HG02840 (cell line): Measurements from ENCODE around the gene ITIH4.

Experiments used
- ATAC-seq: cut with Tn5 transposase; IDR thresholded peaks from one replicate; pipeline ENCODE4 v1.9.1; 2021; ENCODE audit warnings: mild to moderate bottlenecking, moderate library complexity, moderate number of reproducible peaks; ENCODE audit not compliant: unreplicated experiment, low FRiP score

The ITIH4 gene

DNA sequence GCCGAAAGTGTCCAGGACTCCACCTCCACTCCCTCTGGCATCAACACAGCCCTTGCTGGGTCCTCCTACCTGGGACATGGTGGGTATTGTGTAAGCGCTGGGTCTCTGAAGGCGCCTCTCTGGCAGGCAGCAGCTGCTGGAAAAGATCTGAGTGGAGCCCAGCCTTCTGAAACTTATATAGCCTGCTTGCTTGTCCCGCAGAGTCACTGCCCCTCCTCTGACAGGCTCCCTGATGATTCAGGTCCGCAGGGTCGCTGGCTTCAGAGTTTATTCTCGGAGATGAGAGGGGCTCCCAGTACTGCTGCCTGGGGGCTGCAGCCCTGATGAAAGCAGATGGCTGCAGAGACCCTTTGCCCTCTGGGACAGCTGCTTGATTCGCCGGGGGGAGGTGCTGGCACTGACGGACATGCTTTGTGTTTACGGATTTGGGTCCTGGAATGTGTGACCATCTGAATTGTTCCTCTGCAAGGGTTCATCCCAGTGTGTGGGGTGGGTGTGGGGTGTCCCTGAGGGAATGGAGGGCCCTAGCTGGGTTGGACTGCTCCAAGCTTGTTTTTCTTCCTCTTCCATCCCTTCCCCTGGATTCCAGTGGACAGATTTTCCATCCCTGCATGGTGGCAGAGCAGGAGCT lies 4.5 kb upstream of the ITIH4 start, which contains the start of gene MUSTN1:
Gene MUSTN1, minus strand, starts transcription at position 149 of the 631 bp plus-strand sequence. Its CDS starts 71 bp downstream, at position 78.
- ATAC-seq = no peak

DNA sequence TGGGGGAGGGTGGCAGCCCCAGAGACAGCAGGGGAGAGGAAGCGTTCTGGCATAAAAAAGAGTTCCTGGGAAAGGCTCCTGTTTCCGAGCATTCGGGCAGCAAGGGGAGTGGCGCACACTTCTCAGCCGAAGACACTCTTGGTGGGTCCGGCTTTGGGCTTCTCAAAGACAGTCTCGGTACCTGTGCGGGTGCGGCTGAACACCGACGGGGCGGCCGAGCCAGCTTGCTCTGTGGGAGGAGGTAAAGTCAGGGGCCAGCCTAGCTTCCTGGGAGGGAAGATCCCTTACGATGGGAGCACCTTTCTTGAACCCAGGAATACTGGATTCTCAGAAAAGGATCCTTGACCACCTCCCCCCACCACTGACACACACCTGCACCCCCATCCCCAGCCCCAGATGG lies 2.7 kb upstream of the ITIH4 start:
- ATAC-seq = no peak

DNA sequence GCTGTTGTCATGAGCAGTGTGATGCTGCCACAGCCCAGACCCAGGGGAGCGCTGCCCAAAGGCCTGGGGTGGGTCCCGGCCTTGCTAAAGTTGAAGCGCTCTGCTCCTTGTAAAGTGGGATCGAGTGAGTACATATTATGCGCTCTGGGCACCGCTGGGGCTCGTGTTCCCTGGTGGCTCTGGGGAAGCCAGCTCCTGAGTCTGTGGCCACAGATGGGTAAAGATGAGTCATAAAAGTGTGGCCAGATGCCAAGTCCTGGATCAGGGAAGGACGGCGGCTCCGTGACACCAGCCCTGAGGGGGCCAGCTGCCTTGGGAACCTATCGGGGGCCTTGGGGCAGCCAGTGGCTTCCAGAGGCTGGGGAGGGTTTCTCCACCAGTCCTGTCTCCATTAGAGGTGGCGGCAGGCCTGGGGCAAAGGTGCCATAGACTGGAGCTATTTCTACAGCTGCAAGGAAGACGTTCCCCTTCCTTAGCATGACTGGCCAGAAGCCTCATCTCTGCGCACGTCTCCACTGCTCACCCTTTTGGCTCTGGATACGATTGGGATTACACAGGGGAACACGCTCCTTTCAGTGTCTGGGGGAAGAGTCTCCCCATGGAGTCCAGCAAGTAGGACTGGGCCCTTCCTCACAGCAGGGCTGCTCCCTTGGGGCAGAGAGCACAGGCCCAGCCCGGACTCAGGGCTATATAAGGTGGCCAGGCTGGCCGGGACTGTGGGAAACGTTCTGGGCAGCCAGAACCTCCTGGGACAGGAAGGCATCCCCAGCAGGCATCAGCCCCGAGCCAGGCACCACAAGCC lies 1.2 kb upstream of the ITIH4 start:
- ATAC-seq = no peak

DNA sequence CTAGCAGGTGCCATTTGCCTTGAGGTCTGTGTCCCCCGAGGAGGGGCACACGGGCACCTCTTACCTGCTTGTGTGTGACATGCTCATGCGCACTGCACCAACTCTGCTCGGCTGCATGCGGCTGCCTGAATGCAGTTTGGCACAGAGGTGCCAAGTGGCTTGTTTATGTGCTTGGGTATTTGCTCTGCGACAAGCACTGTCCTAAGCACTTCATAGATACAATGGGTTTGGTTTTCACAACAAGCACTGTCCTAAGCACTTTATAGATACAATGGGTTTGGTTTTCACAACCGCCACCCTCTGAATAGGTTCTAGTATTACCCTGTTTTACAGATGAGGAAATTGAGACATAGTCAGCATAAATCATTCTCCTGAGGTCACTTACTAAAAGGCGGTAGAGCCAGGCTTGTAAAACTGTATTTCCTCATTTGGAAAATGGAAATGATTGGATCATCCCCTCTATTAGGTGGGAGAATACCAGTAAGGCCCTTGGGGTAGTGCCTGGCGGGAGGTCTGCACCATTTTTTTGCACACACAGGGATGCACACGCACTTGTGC lies 487 bp downstream of the ITIH4 start:
- no peak for ATAC-seq

DNA sequence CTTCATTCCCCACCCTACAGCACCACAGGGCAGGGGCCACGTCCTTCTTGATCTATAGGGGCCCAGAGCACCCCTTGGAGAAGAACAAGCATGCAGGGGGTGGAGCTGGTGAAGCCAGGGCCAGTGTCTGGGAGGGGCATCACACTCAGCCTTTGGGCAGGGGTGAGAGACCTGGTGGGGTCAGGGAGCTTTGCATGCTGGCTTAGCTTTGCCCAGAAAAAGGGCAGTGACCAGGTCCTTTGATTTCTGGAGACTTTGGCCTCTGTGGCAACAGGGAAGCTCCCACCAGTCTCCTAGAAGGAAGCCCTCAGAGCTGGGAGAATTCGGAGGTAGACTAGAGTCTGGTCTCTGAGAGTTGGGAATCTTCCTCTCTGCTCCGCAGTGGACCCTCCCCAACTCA lies 990 bp downstream of the ITIH4 start:
- no peak for ATAC-seq

DNA sequence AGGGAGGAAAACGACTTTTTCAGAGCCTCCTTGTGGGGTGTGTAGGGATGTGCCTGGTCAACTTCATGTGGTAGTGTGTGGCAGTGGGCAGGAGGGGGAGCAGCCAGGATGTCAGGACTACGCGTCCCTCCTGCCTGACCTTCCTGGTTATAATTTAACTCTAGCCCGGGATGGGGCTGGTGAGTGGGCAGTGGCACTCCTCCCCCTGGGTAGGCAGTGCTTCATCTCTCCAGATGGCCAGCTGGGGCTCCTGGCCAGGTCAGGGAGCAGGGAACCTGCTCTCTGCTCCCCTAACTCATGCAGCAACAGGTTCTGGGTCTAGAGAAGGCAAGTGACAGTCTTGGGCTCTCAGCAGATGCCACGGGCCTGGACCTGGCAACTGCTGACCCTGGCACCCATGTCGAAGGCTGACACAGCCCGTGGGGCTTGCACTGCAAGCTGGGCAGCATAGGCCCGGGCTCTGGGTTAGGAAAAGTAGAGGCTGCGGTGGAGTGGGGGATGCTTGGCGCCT lies 2.6 kb downstream of the ITIH4 start:
- ATAC-seq = no peak

DNA sequence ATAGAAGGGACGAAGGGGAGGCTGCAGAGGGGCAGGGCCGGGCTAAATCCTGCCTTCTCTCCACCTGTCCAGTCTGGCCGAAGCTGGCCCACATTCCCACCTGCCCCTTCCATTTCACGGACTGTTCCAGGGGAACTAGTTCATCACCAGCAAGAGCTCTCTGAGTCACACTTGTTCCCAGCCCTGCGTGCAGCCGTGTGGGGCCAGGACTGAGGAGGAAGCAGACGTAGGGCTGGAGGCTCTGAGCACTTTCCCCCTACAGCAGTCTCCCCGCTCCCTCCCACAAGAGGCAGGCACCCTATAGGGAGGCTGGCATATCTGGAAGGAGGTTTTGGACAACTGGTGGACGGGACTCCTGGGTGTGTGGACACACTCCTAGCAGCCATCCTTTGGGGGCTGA lies 3.0 kb downstream of the ITIH4 start:
- ATAC-seq = no peak

DNA sequence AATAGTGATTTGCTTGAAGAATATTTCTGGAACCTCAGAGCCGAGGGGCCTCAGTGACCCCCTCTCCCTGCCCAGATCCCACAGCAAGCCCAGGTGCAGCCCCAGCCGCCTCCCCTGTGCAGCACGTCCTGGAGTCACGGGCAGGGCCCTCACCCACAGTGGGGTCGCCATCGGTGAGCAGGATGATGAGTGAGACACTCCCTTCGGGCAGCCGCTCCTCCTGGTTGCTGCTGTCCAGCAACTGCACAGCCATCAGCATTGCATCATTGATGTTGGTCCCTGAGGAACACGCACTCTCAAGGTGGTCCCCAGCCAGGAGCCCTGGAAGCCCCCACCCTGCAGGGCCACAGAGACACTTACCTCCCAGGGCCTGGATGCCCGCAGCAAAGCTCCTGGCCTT lies 6.4 kb downstream of the ITIH4 start:
- no peak for ATAC-seq

DNA sequence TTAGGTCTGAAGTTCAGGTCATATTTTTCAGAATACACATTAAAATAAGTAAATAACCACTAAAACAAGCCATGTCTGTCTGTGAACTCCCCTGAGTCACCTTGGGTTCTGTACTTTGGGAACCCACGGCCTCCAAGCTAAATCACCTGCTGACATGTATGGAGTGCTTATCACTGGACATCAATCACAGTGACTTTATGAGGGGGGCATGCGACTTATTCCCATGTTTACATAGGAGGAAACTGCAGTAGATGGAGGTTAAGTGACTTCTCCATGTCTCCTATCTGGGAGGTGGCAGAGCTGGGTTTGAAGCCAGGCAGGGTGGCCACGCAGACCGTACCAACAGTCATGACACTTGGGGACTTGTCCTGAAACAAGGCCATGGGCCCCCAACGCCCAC lies 8.1 kb downstream of the ITIH4 start:
- ATAC-seq = no peak

DNA sequence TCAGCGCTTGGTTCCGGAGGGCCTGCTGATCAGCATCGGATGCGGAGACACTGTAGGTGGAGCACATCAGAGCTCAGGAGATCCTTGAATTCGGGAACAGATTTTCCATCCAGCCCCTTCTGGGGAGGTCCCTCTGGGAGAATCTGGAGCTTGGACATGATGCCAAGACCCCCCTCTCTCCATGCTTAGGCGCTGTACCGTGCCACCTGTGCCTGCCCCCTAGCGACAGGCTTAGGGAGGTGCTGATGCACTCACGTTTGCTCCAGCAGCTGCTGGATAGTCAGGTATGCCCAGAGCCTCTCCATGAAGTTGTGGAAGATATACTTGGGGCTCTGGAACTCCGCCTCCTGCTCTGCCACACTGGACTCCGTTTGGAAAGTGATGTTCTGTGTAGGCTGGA lies 9.7 kb downstream of the ITIH4 start:
- ATAC-seq = no peak

DNA sequence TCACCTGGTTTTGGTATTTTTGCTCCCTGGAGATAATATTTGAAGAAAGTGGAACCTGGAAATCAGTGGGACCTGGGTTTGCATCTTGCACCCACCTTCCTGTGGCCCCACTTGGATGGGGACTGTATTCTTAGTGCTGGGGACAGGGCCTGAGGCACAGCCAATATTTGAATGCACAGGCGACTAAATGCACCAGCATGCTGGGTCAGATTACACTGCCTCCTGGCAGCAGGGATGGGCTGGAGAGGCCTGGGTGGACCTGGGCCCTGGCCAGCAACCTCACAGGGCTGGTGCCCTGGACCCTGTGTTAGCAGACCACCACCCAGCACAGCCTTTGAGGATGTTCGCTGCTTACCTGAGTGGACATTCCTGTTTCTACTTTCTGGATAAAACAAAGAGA lies 10.5 kb downstream of the ITIH4 start:
- ATAC-seq = no peak

DNA sequence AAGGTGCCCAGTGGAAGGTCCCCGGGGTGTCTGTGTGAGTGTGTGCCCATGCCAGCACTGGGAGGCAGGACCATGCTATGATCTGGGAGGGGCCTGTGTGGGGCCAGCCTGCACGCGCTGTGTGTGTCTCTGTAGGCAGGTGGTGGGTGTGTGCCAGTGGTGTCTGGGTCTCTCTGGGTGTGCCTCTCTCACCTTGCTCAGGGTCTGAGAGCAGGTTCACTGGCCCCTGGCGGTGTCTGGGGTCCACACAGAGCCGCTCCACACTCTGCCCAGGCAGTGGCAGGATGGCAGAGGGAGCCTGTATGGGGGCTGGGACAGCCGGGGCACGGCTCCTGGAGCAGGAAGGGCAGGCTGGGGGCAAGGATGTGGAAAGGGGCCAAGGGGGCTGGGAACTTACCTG lies 12.6 kb downstream of the ITIH4 start:
- ATAC-seq = no peak

DNA sequence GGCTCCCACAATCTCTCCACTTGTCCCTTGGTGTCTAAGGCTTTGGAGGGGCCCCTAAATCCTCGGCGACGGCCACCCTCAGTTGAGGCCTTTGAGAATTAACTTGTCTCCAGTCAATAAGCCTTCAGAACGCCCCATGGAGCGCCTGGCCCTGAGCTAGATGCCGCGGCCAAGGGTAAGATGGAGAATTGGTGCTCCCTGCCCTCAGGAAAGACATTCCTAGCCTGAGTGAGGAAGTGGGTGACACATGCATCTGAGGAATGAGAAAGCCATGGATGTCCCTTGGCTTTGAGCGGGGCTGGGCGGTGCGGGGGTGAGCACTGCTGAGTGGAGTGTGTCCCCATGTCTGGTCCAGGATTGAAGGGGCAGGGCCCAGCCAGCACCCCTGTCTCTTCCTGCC lies 13.3 kb downstream of the ITIH4 start:
- ATAC-seq = no peak

DNA sequence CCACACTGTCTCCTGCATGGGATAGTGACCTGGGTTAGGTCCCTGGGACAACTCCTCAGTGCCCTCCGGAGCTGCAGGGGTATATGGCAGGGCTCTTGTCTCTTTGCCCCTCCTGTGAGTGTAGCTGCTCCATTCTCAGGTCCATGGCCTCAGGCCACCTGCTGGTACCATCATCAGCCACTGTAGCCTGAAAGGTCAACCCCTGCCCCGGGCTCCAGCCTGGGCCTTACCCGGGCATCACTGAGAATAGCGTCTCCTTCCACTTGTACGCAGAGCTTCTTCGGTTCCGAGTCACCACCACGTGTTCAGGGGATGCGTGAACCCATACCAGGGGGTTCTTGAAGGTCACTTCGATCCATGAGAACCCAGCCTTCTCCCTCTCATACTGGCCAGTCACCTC lies 13.8 kb downstream of the ITIH4 start:
- ATAC-seq = no peak

DNA sequence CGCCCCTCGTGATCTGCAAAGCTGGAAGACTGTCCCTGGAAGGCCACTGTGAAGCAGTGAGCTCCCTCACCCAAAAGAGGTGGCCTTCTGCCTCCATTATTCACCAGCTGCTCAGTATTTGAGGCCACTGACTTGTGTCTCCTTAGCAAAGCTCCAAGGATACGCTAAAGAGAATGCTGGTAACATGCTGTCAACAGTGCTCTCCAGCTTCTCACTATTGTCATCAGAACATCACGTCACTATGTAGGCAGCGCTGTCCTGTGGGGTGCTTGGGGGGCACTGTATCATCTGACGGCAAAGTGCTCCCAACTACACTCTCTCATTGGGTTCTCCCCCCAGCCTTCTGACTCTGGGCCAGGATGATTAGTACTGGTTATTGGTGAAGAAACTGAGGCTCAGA lies 14.3 kb downstream of the ITIH4 start:
- ATAC-seq = no peak

DNA sequence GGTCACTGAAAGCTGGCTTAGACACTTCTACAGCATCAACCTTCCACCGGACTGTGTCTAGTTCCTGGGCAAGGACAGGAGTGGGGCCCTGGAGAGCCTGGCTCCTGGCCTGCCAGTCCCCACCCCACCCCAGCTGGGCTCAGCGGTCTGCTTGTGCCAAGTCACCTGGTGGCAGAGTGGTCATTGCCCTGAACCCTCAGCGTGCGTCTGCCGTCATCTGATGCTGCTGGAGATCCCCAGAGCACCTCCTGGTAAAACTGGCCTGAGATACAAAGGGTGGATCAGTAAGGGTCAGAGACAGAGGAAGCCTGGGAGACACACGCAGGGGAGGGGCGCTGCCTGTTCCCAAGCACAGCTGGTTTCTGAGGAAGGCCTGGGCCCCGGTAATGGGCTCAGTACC lies 16.7 kb downstream of the ITIH4 start:
- ATAC-seq = no peak

DNA sequence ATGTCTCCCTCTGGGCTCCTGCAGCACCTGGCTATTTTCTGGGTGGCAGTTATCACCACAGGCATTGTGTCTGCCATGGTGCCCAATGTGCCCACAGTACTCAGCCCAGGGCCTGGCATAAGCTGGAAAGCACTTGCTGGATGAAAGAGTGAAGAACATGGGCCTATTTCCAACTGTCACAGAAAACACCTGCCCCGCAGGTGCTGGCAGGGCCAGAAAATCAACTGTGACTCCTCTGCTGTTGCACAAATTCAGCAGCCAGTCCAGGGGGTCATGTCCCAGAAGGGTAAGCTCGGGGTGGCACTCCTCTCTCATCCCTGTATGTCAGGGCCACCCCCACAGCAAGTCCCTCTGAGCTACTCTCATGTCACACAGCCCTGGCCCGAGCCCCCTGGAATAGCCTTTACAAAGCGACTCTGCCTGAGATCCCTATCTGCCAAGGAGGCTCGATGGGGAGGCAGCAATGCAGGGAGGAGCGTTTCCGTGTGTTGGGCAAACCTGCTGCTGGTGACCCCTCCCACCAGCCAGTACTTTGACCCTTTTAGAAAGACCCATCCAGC lies 18.9 kb downstream of the ITIH4 start:
- ATAC-seq = no peak

DNA sequence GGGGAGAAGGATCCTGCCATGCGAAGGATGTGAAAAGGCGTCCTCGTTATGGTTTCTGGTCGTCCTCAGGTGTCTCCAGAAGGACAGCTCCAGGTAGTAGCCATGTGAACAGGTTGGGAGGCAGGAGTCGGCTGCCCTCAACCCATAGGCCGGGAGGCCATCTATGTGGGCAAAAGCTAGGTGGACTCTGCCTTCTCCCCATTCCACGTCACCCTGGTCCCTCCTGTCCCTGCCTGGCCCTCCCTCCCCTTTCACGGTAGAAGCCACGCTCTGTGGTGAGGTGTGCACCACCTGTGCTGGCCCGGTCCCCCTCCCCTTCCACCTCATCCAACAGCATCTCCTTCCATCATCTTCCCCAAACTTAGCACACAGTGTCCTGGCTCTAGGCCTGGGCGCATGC lies 19.5 kb downstream of the ITIH4 start:
- ATAC-seq = no peak

DNA sequence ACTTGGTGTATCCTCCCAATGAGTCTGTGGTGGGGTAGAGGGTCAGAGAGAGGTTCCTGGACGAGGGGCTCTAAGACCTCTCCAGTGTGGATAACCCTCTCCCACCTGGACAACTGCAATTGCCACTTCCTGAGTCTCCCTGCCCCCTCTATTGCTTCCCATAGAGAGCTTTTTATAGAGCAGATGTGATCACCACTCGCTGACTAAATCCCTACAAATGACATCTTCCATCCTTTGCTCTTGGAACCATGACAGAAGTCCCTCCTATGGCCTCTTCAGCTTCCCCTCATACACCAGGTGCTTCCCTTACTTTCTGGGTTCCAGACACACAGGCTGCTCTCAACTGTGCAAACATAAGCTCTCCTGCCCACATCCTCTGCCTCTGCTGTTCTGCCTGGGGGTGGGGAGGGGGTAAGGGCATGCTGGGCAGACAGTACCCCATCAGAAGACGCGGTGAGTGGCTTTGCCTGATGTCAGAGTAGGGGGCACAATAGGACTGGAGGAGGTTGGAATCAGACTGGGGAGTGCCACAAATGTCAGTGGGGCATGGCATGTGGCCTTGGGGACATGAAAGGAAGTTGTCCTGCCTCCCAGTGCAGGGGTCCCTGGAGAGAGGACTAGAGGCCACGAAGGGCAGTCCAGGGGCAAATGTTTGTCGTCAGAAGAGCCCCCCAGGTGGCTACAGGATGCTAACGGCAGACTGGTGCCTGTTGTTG lies 20.7 kb downstream of the ITIH4 start:
- no peak for ATAC-seq

DNA sequence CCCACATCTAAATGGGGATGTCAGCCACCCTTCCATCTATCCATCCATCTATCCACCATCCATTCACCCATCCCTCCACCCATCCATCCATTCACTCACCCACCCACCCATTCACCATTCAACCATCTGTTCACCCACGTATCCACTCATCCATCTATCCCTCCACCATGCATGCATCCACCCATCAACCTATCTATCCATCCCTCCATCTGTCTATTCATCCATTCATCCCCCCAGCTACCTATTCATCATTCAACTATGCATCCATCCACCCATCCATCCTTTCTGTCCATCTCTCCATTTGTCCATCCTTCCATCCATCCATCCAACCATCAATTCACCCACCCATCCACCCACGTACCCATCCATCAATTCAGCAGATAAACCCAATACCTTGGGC lies 21.3 kb downstream of the ITIH4 start:
- no peak for ATAC-seq
